Measurements from ENCODE around the gene RHBDL1.
A peak's percentile ranks its signal among the peaks of the same experiment; 100 is the strongest.
"Not testable (repeated sequence)": the region's sequence is repeated elsewhere in the genome, so short reads cannot be mapped to it uniquely, and the experiment has no call there.

Gene RHBDL1

GRCh38 chr16:687499-687898 lies 12.0 kb downstream of the RHBDL1 start:
- DNase-seq: no peak

DNA sequence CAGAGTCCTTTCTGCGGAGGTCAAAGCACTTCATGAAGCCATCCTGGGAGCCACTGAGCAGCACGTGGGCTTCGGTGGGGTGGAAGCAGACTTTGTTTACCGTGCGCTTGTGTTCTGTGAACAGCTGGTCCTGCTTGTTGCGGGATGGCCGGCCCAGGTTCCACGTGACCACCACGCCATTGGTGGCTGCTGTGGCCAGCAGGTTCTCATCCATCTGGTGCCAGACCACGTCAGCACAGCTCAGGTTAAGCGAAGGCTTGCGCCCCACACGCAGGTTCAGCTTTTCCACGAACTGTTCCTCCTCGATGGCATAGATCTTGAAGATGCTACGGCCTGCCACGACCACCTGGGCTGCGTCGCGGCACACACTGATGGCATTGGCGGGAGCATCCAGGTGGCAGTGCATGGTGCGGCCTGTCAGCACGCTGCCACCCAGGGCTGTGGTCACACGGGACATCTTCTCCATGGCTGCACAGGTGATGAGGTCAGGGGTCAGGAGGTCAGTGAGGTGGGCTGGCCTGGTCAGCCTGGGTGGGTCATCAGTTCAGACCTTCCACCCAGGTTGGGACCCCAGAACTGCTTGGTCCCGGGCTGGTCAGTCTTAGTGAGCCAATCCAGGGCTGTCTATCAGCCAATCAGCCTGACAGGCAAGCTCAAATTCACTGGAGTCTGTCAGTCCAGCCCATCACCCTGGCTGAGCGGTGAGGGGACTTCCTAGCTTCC lies 13.9 kb downstream of the RHBDL1 start:
- no peak for DNase-seq

- not testable (repeated sequence) for DNase-seq
Measured at GRCh38 chr16:691242-691641, 15.8 kb downstream of the RHBDL1 start.

- no peak for DNase-seq
Measured at GRCh38 chr16:692356-693108, 17.1 kb downstream of the RHBDL1 start.

DNA sequence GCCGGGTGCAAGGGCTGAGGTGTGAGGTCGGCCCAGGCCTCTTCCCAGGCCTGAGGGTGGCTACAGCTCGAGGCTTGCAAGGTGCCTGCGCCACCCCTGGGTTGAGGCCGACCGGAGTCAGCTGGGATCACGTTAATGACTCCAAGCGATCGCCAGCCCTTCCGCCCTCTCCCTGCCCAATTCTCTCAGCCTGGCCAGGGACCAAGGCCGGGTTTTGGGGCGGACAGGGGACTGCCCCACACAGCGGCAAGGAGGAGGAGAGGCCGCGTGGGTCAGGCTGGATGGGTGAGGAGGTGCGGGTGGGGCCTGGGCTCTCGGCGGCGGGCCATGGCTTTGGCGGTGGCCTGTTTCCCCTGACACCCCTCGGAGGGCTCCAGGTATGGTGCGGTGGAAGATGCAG lies 17.9 kb downstream of the RHBDL1 start:
- no peak for DNase-seq

GRCh38 chr16:693766-694165 lies 18.3 kb downstream of the RHBDL1 start:
- no peak for DNase-seq

DNA sequence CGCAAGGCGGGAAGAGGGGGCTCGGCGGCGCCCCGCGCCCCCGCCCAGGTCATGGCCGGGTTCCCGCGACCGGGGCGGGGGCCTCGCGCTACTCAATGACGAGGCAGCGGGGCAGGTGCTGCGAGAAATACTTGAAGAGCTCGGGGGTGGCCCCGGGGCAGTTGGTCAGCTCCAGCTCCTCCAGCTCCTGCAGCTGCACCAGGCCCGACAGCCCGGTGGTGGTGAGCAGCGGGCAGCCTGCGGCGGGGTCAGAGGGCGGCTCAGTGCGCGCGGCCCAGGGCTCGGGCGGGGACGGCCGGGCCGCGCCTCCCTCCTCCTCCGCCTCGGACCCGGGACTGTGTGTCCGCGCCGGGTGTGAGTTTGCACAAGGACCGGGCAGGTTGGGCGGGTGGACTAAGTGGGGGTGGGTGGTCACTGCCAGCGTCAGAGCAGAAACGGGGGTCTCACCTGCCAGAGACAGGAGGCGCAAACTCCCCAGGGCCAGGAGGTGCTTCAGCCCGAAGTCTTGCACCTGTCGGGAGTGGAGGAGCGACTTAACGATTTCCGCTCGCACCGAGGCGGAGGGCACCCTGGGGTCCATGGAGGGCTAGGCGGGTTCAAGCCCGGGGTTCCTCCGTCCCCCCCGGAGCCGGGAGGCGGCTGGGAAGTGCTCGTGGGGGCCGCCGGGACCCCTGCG lies 18.9 kb downstream of the RHBDL1 start:
- no peak for DNase-seq

GRCh38 chr16:694863-695354 lies 19.4 kb downstream of the RHBDL1 start:
- no peak for DNase-seq

DNA sequence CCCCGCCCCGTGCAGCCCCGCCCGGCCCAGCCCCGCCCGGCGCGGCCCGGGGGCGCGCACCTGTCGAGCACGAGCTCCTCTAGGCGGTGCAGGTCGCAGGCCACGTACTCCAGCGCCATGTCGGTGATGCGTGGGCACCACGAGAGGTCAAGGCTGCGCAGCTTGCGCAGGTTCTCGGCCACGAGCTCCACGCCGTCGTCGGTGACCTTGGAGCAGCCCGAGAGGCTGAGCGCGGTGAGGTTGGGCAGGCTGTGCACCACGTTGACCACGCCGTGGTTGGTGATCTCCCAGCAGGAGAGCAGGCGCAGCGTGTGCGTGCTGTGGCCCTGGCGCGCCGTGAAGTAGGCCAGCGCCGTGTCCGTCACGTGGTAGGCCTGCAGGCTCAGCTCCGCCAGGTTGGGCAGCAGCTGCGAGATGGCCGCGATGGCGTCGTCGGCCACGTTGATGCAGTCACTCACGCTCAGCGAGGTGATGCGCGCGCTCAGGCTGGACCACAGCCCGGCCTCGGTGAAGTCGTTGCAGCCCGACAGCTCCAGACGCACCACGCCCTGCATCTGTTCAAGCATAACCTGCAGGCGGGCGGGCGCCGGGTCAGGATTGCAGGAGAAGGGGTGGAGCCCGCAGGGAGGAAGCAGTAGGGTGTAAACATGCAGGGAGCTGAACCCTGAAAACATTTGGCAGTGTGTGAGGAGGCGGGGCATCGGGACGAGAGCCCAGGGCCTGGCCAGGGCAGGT lies 20.1 kb downstream of the RHBDL1 start:
- peak; percentile 68 for DNase-seq

- no peak for DNase-seq
Measured at GRCh38 chr16:698911-699671, 23.6 kb downstream of the RHBDL1 start.

DNA sequence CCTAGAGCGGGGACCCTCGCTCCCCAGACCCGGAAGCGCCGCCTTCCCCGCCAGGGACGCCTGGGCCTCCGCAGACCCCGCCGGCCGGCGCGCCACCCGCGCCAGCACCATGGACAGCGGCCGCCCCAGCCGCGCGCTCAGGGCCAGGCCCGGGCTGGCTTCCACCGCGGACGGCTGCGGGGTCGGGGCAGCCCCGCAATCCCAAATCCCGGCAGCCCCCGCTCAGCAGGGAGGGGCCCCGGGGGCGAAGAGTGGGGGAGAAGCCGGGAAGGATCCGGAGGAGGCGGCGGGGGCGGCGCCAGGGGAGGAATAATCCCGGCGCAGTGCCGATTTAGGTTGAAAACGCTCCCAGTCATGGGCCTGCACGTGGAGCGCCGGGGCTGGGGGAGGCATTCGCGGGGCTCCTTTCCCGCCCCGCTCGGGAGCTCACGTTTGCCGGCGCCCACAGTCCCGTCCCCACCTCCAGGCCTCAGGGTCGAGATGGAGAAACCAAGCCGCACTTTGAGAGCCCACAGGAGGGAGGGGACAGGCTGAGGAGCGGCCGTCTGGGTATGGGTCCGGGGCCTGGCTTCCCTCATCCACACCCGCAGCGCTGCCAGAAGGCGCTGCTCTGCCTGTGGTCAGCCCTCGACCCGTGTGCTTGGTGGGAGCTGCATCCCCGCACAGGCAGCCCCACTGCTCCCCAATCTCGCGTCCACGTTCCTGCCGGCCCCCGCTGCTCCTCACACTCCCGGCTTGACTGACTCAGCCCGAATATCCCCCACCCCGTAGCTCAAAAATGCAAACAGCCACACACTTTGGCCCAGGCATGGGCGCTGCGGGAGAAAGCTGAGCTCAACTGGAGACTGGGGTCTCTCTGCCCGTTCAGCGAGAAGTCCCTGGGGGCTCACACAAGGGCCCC lies 25.5 kb downstream of the RHBDL1 start:
- DNase-seq: peak; percentile 27

DNA sequence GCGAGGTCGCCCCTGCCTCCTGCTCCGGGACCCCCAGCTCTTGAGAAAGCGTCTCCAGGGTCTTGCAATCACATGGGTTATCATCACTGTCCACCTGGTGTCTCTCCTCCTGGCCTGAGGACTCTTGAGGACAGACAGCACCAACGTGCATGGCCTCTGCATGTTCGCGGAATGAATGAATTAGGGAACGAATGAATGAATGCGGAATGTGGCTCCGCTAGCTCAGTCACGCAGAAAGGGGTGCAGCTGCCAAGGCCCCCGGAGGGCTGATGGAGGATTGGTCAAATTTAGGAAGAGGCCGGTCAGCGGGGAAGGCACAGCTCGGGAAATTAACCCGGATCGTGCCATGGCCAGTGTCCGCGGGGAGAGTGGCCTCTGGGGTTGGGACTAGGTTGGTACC lies 26.9 kb downstream of the RHBDL1 start:
- DNase-seq: no peak

DNA sequence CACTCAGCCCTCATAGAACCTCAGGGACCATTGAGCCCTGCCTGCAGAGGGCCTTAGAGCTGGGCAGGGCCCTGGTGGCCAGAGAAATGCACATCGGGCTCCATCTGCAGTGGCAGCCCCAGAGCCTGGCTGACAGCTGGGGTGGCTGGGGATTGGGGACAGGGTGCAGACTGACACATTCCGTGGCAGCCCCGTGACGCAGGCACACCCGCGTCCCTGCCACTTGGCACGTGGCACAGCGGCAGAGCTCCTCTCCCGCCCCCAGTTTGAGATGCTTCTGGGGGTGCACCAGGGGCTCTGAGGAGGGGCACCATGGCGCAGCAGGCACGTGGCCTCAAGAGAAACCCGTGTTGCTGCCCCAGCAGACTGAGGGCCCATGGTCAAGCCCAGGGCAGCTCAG lies 27.9 kb downstream of the RHBDL1 start:
- no peak for DNase-seq

DNA sequence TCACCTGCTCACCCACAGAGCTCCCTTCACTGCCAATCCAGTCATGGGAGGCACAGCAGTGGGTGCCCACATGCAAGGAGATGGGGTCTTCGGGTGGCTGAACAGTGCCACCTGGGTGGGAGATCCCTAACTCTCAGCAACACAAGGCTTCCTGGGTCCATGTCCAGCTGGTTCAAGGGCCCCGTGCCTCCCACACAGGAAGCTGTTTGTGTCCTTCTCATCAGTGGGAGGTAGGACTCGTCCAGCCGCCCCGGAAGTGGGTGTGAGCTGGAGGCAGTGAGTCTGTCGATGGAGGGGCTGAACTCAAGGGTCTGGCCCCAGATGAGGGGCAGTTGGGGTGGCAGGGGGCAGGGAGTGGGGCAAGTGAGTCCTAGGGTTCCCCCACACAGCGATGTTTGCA lies 28.6 kb downstream of the RHBDL1 start:
- no peak for DNase-seq

DNA sequence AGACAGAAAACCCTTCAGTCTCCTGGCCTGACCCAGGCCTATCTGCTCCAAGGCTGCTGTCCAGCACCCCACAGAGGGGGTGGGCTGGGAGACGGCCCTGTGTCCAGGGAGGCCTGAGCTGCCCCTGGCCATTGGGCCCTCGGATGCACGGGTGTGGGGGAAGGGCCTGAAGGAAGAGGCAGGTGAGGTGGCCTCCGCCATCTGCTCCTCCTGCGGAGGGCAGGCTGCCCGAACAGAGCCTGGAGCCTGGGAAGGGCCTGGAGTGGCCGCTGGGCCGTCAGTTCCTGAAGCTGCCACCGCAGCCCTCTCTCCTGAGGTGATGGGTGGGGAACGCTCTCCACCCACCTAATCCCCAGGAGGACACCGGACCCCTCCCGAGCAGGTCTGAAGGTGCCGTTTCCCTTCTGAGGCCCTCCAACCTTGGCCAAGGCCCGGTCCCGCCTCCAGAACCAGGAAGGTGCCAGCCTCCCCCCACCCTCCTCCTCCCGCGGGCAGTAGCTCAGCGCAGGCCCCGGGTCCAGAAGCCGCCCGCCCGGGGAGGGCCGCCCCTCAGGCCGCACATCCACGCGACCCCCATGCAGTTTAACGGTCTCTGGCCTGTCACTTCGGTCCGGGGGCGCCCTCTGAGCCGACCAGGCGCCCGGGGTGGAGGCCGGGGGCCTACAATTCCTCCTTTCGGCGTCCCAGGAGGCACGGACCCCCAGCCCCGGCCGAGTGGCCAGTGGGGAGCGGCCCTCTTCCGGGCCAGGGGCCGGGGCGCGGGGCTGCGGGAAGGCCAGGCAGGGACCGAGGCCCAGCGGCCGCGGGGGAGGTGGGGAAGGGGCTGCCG lies 29.3 kb downstream of the RHBDL1 start:
- no peak for DNase-seq

DNA sequence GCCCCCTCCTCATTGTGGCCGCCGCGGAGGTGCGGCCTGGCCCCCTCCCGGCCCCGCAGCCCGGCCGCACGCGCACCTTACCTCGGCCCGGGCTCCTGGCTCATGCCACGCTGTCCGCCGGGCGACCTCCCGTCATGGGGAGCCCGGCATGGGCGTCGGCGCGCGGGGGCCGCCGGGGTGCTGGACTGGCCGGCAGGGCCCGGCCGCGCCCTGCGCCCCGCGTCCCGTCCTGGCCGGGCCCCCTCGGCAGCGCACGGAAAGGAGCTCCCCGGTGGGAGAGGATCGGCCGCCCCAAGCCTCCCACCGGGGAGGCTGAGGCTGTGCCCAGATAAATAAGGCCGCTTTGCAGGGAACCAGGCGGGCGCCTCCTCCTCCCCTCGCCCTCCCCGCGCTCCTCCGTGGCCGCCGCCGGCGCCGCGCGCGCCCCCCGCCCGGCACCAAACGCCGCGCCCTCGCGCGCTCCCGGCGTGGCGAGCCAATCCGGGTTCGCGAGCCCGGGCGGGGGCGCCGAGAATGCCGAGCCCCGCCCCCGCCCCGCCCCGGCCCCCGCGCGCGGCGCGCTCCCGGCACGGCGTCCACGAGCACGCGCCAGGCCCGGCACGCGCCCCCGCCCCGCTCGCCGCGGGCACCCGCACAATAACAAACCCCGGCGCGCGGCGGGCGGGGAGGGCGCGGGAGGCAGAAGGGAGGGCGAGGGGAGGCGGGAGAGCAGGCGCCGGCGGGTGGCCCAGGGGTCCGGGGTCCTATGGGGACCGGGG lies 30.1 kb downstream of the RHBDL1 start, which contains the start of gene FBXL16:
Gene FBXL16 (minus strand): TSS at position 371 of the 758 bp plus-strand sequence. CDS start 8,396 bp downstream, outside the sequence.
- DNase-seq: no peak

DNA sequence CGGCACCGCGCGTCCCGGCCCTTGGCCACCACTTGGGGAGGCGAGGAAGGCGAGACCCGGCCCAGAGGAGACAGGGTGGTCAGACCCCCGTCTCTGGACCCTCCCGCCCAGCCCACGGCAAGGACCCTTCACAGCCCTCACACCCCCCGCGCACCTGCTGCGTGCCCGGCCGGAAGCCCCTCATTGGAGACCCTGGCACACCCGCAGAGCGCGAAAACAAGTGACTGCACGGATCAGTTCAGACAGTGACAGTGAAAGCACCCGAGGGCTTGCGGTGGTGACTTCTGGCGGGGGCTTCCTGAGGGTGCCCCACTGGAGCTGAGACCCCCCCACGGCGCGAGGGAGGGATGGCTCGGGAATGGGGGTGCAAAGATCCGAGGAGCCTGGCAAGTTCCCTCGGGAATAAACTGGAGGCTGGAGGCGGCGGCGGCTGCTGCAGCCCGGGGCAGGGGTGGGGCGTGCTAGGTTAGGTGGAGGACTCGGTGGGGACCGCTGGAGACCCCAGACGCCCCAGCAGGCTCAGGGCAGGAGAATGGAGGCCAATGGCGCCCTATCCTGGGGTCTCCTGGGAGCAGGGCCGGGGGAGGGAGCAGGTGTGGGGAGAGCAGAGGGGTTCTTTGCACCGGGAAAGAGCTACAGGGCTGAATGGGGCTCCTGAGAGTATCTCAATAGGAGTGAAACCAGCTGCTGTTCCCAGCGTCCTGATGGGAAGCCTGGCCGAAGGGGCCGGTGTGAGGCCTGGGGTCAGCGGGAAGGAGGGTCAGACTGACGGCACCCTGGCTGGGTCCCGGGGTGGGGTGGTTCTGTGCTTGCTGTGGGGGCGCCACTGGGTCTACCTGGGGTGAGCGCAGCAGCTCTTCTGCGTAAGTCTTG lies 31.0 kb downstream of the RHBDL1 start:
- no peak for DNase-seq

- DNase-seq: no peak
Measured at GRCh38 chr16:707062-707538, 31.6 kb downstream of the RHBDL1 start.
